ENCODE data around the gene JAM2.

DNA sequence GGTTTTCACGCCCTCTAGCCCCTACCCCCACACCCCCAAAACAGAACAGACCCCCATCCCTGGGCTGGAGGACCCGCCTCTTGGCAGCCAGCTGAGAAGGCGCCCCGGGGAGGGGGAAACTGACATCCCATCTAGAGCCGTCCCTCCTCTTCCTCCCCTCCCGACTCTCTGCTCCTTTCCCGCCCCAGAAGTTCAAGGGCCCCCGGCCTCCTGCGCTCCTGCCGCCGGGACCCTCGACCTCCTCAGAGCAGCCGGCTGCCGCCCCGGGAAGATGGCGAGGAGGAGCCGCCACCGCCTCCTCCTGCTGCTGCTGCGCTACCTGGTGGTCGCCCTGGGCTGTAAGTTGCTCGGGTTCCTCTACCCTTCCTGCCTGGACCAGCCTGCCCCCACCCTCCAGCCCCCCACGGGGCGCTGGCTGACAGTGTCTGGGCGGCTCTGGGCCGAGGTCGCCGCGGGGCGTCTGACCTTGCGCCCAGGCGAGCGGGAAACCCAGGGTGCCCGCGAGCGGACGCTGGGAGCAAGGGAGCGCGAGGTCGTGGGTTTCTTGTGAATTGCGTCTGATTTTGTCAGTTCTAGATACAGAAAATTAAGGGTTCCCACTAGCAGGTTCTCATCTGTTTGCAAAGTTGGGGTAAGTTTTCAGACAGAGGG lies 618 bp downstream of the JAM2 start:
- no peak for TF ChIP-seq EZH2 (IDR thresholded peaks at IDR 0.05; ENCODE audit: low read depth)
- TF ChIP-seq, protein P1, sequence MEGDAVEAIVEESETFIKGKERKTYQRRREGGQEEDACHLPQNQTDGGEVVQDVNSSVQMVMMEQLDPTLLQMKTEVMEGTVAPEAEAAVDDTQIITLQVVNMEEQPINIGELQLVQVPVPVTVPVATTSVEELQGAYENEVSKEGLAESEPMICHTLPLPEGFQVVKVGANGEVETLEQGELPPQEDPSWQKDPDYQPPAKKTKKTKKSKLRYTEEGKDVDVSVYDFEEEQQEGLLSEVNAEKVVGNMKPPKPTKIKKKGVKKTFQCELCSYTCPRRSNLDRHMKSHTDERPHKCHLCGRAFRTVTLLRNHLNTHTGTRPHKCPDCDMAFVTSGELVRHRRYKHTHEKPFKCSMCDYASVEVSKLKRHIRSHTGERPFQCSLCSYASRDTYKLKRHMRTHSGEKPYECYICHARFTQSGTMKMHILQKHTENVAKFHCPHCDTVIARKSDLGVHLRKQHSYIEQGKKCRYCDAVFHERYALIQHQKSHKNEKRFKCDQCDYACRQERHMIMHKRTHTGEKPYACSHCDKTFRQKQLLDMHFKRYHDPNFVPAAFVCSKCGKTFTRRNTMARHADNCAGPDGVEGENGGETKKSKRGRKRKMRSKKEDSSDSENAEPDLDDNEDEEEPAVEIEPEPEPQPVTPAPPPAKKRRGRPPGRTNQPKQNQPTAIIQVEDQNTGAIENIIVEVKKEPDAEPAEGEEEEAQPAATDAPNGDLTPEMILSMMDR (conservative IDR thresholded peaks at IDR 0.05), result no peak
